Left lobe of liver (tissue), 2 donors: ENCODE data around the gene CAMK2D. TPM values are rescaled to one million over a fixed set of nuclear protein-coding genes. Genes with fewer than 3 reads are reported as not detected.
"Not testable (repeated sequence)": the region's sequence is repeated elsewhere in the genome, so short reads cannot be mapped to it uniquely, and the experiment has no call there.

Experiments used
- ATAC-seq: fragments of 200-7000 bp; cut with Tn5 transposase; one replicate; pipeline ENCODE4 v1.9.1; 2020; ENCODE audit warnings: mild to moderate bottlenecking, moderate library complexity
- DNase-seq: peaks from one replicate; pipeline ENCODE4 v3.0.0-alpha.2; 2020; ENCODE audit warnings: low spot score
- total RNA-seq: library from RNA; stranded (reverse); gene quantifications from one replicate; pipeline ENCODE4 v1.2.1, GENCODE V29; 2021
- donor health status: DM: no; HTN: no; CAD: no; lungs with moderate emphysema.
- donor health status: DM: no; HTN: yes; CAD: no.

The CAMK2D gene
- total RNA-seq, 1 donor from 2014 or later, result 19.3 TPM

GRCh38 chr4:113733685-113734084 is 27.9 kb downstream of the CAMK2D start:
- DNase-seq (no peak), ATAC-seq (no peak)

GRCh38 chr4:113732967-113733527 is 28.5 kb downstream of the CAMK2D start:
- DNase-seq (no peak), ATAC-seq (no peak)

GRCh38 chr4:113730467-113731216 is 30.9 kb downstream of the CAMK2D start:
- no peak for ATAC-seq

GRCh38 chr4:113727802-113728201 is 33.7 kb downstream of the CAMK2D start:
- ATAC-seq (no peak), DNase-seq (no peak)

More at GRCh38 chr4:113730467-113731216, 30.9 kb downstream of the CAMK2D start:
- no peak for DNase-seq

- no peak for DNase-seq
- ATAC-seq, result no peak
Measured at GRCh38 chr4:113725963-113726362, 35.6 kb downstream of the CAMK2D start.

- DNase-seq (no peak), ATAC-seq (no peak)
Measured at GRCh38 chr4:113718252-113718651, 43.3 kb downstream of the CAMK2D start.

GRCh38 chr4:113711883-113712662 is 49.5 kb downstream of the CAMK2D start:
- DNase-seq (no peak), ATAC-seq (no peak)

GRCh38 chr4:113708250-113708649 is 53.3 kb downstream of the CAMK2D start:
- no peak for DNase-seq
- ATAC-seq, result peak; percentile 73

- DNase-seq (no peak), ATAC-seq (no peak)
Measured at GRCh38 chr4:113707048-113707447, 54.5 kb downstream of the CAMK2D start.

GRCh38 chr4:113705097-113705496 is 56.4 kb downstream of the CAMK2D start:
- DNase-seq, ATAC-seq: not testable (repeated sequence)

GRCh38 chr4:113702596-113702995 is 58.9 kb downstream of the CAMK2D start:
- not testable (repeated sequence) for ATAC-seq, DNase-seq

GRCh38 chr4:113701169-113701568 is 60.4 kb downstream of the CAMK2D start:
- DNase-seq (no peak), ATAC-seq (no peak)

- peak; percentile 22 for ATAC-seq
- no peak for DNase-seq
Measured at GRCh38 chr4:113700602-113701150, 60.9 kb downstream of the CAMK2D start.

- DNase-seq, result no peak
- ATAC-seq, result no peak
Measured at GRCh38 chr4:113699772-113700171, 61.8 kb downstream of the CAMK2D start.

GRCh38 chr4:113697429-113697828 is 64.1 kb downstream of the CAMK2D start:
- ATAC-seq, result no peak
- DNase-seq, result no peak

GRCh38 chr4:113695328-113696169 is 66.0 kb downstream of the CAMK2D start:
- ATAC-seq (peak; percentile 14), DNase-seq (no peak)

GRCh38 chr4:113694008-113694407 is 67.5 kb downstream of the CAMK2D start:
- no peak for DNase-seq
- ATAC-seq, result no peak

GRCh38 chr4:113692809-113693411 is 68.6 kb downstream of the CAMK2D start:
- no peak for ATAC-seq
- DNase-seq, result no peak

- DNase-seq (no peak), ATAC-seq (no peak)
Measured at GRCh38 chr4:113691676-113692075, 69.9 kb downstream of the CAMK2D start.

- DNase-seq (no peak), ATAC-seq (no peak)
Measured at GRCh38 chr4:113689394-113689793, 72.1 kb downstream of the CAMK2D start.
